ENCODE results near the gene CXCR3. TPM values are rescaled to one million over a fixed set of nuclear protein-coding genes. Genes with fewer than 3 reads are reported as not detected.

The CXCR3 gene
- total and polyA plus RNA-seq, 10 of the 15 experiments (the other 5 are each of a cell fraction or from before 2014, with no cell fraction given): 1.4 to 48.2 (median 15.7) TPM

DNA sequence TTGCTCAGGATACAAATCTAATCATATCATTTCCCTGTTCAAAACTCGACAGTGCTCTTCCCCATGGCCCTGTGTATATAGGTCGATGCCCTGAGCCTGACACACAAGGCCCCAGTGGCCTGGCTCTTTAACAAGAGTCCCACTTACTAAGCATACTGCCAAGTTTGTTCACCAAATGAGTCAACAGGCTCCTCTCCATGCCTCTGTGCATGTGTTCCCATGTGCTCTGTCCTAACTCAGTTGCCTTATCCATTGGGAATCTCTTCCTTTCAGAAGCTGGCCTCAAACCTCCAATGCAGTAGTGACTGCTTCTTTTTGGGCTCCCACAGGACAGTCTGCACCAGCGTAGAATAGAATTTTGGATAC is 18.9 kb upstream of the CXCR3 start:
- intact Hi-C loops (cut with micrococcal nuclease; ENCODE audit: unreplicated experiment): no loop called here
- H3K4me3 ChIP-seq: no peak overlapping the region
- H3K79me2 ChIP-seq (ENCODE audit: control insufficient read depth, insufficient read depth, low read length): no peaks in the 10 kb centered on the region
- no peaks in the 10 kb centered on the region for H3K27me3 ChIP-seq (replicated peaks in 1 of 2; ENCODE audit: control insufficient read depth in 2 of 2, insufficient read depth in 2 of 2, low read length in 1 of 2)
- ChIA-PET SMC1A (ENCODE audit: uncharacterized antibody, unreplicated experiment) (interaction anchor here (0.7 to 8.9 kb wide), 6 partner anchors 9 to 103 kb away, joined by 3 to 119 read pairs (median 4); partner anchors contain the start of genes CXCR3 and OGT), RAD21 (ENCODE audit: unreplicated experiment) (interaction anchor here (1.0 to 4.3 kb wide), 5 partner anchors 13 to 104 kb away, joined by 4 to 44 read pairs (median 6); partner anchors contain the start of genes CXCR3 and OGT), POLR2A (no interaction called here), CTCF (interaction anchor here (1.5 to 2.8 kb wide), 2 partner anchors 16 to 20 kb away, joined by 6 to 16 read pairs; no protein-coding TSS in a partner anchor)
- TSS peak; percentile 71 for BruUV-seq (replicated peaks)
- peaks cover 22% of the 10 kb centered on the region for H3K4me1 ChIP-seq (ENCODE audit: control insufficient read depth, insufficient read depth, low read length)
- TF ChIP-seq ASH2L (IDR thresholded peaks at IDR 0.05; ENCODE audit: borderline replicate concordance, low read depth) (no peak), CBX5 (IDR thresholded peaks at IDR 0.05; ENCODE audit: low read depth) (no peak), JUNB (IDR thresholded peaks at IDR 0.05) (peak; percentile 34; the same call in 1 of the 2 replicates), EED (IDR thresholded peaks at IDR 0.05; ENCODE audit: low read depth) (peak; percentile 63; the same call in 1 of the 2 replicates), LARP7 (IDR thresholded peaks at IDR 0.05) (no peak)
- H3K27ac ChIP-seq (ENCODE audit: control insufficient read depth, insufficient read depth): peak overlapping the region; percentile 83
- H3K9ac ChIP-seq (ENCODE audit: control insufficient read depth, insufficient read depth, low read length): peak overlapping the region; percentile 11; the same call in 1 of the 2 replicates
- H4K20me1 ChIP-seq (ENCODE audit: control insufficient read depth, insufficient read depth): no peaks in the 10 kb centered on the region
- in situ Hi-C loops (cut with MboI): no loop called here
- DNase-seq (ENCODE audit: low read depth, low spot score) (no peak), FAIRE-seq (peak; percentile 23), ATAC-seq (peak; percentile 56)
- WGBS (ENCODE audit: insufficient coverage, insufficient replicate concordance, low lambda C conversion rate, missing lambda C conversion rate): 19% methylated on average over 3 of the region's 3 CpGs
- no peaks in the 10 kb centered on the region for H3K9me3 ChIP-seq (replicated peaks; ENCODE audit: control insufficient read depth, insufficient read depth, low read length)
- H3K36me3 ChIP-seq (ENCODE audit: control insufficient read depth in 2 of 2, insufficient read depth in 2 of 2, low read length in 1 of 2): no peaks in the 10 kb centered on the region
- peak overlapping the region; percentile 45; the same call in 1 of the 2 replicates for H2AFZ ChIP-seq (ENCODE audit: control insufficient read depth, low read depth, low read length)
- H3K4me2 ChIP-seq (ENCODE audit: control insufficient read depth, insufficient read depth): peak overlapping the region; percentile 21; the same call in 1 of the 2 replicates
